ENCODE results near the gene GOLT1A. TPM values are rescaled to one million over a fixed set of nuclear protein-coding genes. Genes with fewer than 3 reads are reported as not detected.

The GOLT1A gene
- total and polyA plus RNA-seq, 7 donors, result 9.6 to 12.5 (median 12.0) TPM; not detected in 4

- no peaks in the 10 kb centered on the region for H3K27me3 ChIP-seq
- no peaks in the 10 kb centered on the region for H3K9me3 ChIP-seq
- H3K4me1 ChIP-seq, result peaks cover 0 to 7% (median 5%) of the 10 kb centered on the region in 4 donors
- no peak overlapping the region for H3K27ac ChIP-seq
- TF ChIP-seq POLR2AphosphoS5 (IDR thresholded peaks at IDR 0.05), result no peak
- TF ChIP-seq CTCF (IDR thresholded peaks at IDR 0.05), result peak in 3 of 4 experiments; percentile 30 to 48 (median 32)
- no peaks in the 10 kb centered on the region for H3K36me3 ChIP-seq
- intact Hi-C loops (cut with DNase I), result loop anchor here (1.0 kb wide), 1 partner anchor 105 kb away; no protein-coding TSS in a partner anchor
- WGBS, 2 donors, result 65 to 67% methylated on average over 7 of the region's 7 CpGs
- DNase-seq, result no peak
- H3K4me3 ChIP-seq, result no peak overlapping the region
These were observed 44.7 kb upstream of the GOLT1A start for GRCh38 chr1:204258213-204259115.

- H3K4me3 ChIP-seq, result no peak overlapping the region
- DNase-seq, result no peak
- no peaks in the 10 kb centered on the region for H3K9me3 ChIP-seq
- intact Hi-C loops (cut with DNase I), result no loop called here
- WGBS, 2 donors, result 93 to 96% methylated on average over 24 of the region's 24 CpGs
- no peak overlapping the region for H3K27ac ChIP-seq
- no peak for TF ChIP-seq CTCF (IDR thresholded peaks at IDR 0.05)
- no peak for TF ChIP-seq POLR2A (IDR thresholded peaks at IDR 0.05)
- TF ChIP-seq POLR2AphosphoS5 (IDR thresholded peaks at IDR 0.05), result no peak
- TF ChIP-seq EP300 (IDR thresholded peaks at IDR 0.05), result no peak
- H3K27me3 ChIP-seq, result no peaks in the 10 kb centered on the region
- no peaks in the 10 kb centered on the region for H3K36me3 ChIP-seq
- H3K4me1 ChIP-seq, result no peaks in the 10 kb centered on the region
These were observed 43.7 kb upstream of the GOLT1A start for GRCh38 chr1:204257446-204257845.

GRCh38 chr1:204256531-204256930 is 42.7 kb upstream of the GOLT1A start:
- no peaks in the 10 kb centered on the region for H3K27me3 ChIP-seq
- intact Hi-C loops (cut with DNase I), result no loop called here
- H3K27ac ChIP-seq, result no peak overlapping the region
- no peak for DNase-seq
- no peaks in the 10 kb centered on the region for H3K9me3 ChIP-seq
- no peaks in the 10 kb centered on the region for H3K36me3 ChIP-seq
- no peak for TF ChIP-seq POLR2AphosphoS5 (IDR thresholded peaks at IDR 0.05)
- TF ChIP-seq POLR2A (IDR thresholded peaks at IDR 0.05), result no peak
- WGBS, 2 donors, result 87 to 89% methylated on average over 10 of the region's 10 CpGs
- no peak overlapping the region for H3K4me3 ChIP-seq
- no peaks in the 10 kb centered on the region for H3K4me1 ChIP-seq

- H3K36me3 ChIP-seq, result no peaks in the 10 kb centered on the region
- no peaks in the 10 kb centered on the region for H3K9me3 ChIP-seq
- intact Hi-C loops (cut with DNase I), result no loop called here
- H3K27ac ChIP-seq, result no peak overlapping the region
- no peak overlapping the region for H3K4me3 ChIP-seq
- H3K27me3 ChIP-seq, result no peaks in the 10 kb centered on the region
- TF ChIP-seq POLR2A (IDR thresholded peaks at IDR 0.05), result no peak
- TF ChIP-seq EP300 (IDR thresholded peaks at IDR 0.05), result no peak
- TF ChIP-seq POLR2AphosphoS5 (IDR thresholded peaks at IDR 0.05), result no peak
- no peak for TF ChIP-seq CTCF (IDR thresholded peaks at IDR 0.05)
- WGBS, 2 donors, result 69 to 80% methylated on average over 5 of the region's 5 CpGs
- H3K4me1 ChIP-seq, result no peaks in the 10 kb centered on the region
- no peak for DNase-seq
These were observed 42.2 kb upstream of the GOLT1A start for GRCh38 chr1:204255966-204256365.

GRCh38 chr1:204255225-204255624 is 41.4 kb upstream of the GOLT1A start:
- Histone ChIP-seq H3K4me3 (no peak overlapping the region), H3K36me3 (no peaks in the 10 kb centered on the region), H3K4me1 (no peaks in the 10 kb centered on the region), H3K27me3 (no peaks in the 10 kb centered on the region), H3K27ac (no peak overlapping the region), H3K9me3 (no peaks in the 10 kb centered on the region)
- WGBS, 2 donors, result 80 to 83% methylated on average over 5 of the region's 5 CpGs
- no peak for DNase-seq
- TF ChIP-seq POLR2AphosphoS5 (IDR thresholded peaks at IDR 0.05) (no peak), POLR2A (IDR thresholded peaks at IDR 0.05) (no peak), EP300 (IDR thresholded peaks at IDR 0.05) (no peak), CTCF (IDR thresholded peaks at IDR 0.05) (no peak)
- intact Hi-C loops (cut with DNase I), result no loop called here
